Coronary artery (tissue), 2 donors: Measurements from ENCODE around the gene MLST8.

ENCODE experiments used
- DNase-seq: peaks from one replicate; pipeline ENCODE4 v3.0.0-alpha.2; 2017; ENCODE audit warnings: low spot score
- H3K27ac ChIP-seq, 2 donors: fragments of 200-600 bp; sonication (generic); one replicate each; pipeline ENCODE4 v1.5.1; 2016 to 2019
- H3K4me3 ChIP-seq: fragments of 200-600 bp; sonication (generic); 2 replicates; pipeline ENCODE4 v1.5.1; 2016; ENCODE audit warnings: mild to moderate bottlenecking, moderate library complexity
- TF ChIP-seq, protein P1 (sequence below): fragments of 200-600 bp; sonication (generic); IDR thresholded peaks from one replicate; pipeline ENCODE4 v1.5.1; 2019; ENCODE audit warnings: antibody characterized with exemption

Gene MLST8

DNA sequence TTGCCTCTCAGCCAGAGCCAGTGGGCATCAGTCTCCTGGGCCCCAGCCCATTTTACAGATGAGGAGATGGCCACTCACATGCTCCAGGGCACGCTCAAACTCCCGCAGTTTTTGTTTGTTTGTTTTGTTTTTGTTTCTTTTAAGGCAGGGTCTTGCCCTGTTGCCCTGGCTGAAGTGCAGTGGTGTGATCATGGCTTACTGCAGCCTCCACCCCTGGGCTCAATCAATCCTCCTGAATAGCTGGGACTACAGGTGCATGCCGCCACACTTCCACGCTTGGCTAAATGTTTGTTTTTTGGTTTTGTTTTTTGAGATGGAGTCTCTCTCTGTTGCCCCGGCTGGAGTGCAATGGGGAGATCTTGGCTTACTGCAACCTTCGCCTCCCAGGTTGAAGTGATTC lies 21.7 kb downstream of the MLST8 start:
- TF ChIP-seq, protein P1, sequence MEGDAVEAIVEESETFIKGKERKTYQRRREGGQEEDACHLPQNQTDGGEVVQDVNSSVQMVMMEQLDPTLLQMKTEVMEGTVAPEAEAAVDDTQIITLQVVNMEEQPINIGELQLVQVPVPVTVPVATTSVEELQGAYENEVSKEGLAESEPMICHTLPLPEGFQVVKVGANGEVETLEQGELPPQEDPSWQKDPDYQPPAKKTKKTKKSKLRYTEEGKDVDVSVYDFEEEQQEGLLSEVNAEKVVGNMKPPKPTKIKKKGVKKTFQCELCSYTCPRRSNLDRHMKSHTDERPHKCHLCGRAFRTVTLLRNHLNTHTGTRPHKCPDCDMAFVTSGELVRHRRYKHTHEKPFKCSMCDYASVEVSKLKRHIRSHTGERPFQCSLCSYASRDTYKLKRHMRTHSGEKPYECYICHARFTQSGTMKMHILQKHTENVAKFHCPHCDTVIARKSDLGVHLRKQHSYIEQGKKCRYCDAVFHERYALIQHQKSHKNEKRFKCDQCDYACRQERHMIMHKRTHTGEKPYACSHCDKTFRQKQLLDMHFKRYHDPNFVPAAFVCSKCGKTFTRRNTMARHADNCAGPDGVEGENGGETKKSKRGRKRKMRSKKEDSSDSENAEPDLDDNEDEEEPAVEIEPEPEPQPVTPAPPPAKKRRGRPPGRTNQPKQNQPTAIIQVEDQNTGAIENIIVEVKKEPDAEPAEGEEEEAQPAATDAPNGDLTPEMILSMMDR: no peak
- DNase-seq: no peak
- H3K27ac ChIP-seq: no peak overlapping the region
- H3K4me3 ChIP-seq: no peak overlapping the region

DNA sequence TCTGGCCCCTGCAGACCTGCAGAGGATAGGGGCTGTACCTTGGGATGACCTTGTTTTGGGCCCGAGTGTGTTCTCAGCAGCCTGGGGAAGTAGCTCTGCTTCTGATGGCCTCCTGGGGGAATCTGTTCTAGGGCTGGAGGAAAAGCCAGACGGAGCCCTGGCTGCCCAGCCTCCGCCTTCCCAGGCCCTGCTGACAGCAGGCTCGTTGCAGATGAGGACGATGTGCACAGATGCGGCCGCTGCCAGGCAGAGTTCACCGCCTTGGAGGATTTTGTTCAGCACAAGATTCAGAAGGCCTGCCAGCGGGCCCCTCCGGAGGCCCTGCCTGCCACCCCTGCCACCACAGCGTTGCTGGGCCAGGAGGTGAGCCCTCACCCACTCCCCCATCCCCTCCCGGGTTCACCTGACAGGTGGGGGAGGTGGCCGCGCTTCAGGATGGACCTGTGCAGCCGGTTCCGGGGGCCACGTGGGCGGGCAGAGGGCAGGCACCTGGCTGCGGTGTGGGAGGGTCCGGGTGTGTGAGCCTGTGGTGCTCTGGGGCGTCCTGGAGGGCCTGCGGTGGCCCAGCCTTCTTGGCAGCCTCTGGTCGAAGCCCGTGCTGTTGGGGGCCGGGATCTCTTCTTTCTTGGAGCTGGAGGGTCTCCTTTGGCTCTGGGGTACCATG lies 23.0 kb downstream of the MLST8 start:
- DNase-seq: no peak
- Histone ChIP-seq H3K4me3 (no peak overlapping the region), H3K27ac (no peak overlapping the region)
- TF ChIP-seq, protein P1: no peak

GRCh38 chr16:2229091-2229490 lies 23.8 kb downstream of the MLST8 start:
- H3K4me3 ChIP-seq: no peak overlapping the region
- no peak overlapping the region for H3K27ac ChIP-seq
- TF ChIP-seq, protein P1: no peak
- DNase-seq: no peak

DNA sequence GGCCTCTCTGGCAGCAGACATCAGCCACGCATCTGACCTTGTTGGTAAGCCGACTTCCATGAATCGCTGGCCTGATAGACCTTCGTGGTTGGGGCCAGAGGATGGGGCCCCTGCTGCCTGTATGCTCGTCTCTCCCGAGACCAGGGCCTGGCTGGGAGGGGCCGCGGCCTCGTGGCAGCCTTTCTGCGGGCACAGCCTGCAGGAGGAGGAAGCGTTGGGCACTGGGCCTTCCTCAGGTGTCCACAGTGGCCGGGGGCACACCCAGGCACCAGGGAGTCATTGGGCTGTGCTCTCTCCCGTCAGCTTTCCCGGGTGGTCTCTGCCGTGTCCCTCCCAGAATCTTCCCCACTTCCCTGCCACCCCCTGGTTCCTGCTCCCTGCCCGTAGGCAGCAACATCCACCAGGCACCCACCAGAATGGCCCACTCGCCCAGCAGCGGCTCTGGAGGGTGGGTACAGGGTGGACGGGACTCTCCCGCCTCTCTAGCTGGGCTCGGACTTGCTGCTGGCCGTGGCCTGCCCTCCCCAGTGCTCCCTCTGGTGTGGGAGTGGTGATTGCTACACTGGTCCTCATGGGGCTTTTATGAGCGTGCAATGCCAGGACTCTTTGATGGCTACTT lies 24.5 kb downstream of the MLST8 start:
- no peak overlapping the region for H3K27ac ChIP-seq
- no peak for DNase-seq
- no peak overlapping the region for H3K4me3 ChIP-seq
- TF ChIP-seq, protein P1: no peak

GRCh38 chr16:2230376-2230775 lies 25.1 kb downstream of the MLST8 start:
- no peak overlapping the region for H3K27ac ChIP-seq
- TF ChIP-seq, protein P1: no peak
- no peak for DNase-seq
- H3K4me3 ChIP-seq: no peak overlapping the region

GRCh38 chr16:2231016-2231931 lies 26.0 kb downstream of the MLST8 start:
- no peak for DNase-seq
- no peak overlapping the region for H3K4me3 ChIP-seq
- TF ChIP-seq, protein P1: no peak
- H3K27ac ChIP-seq: no peak overlapping the region
